ACHN (cell line): ENCODE data around the gene LMO2.

Experiments used
- DNase-seq: peaks from one replicate; pipeline ENCODE4 v3.0.0-alpha.2; 2015
- in situ Hi-C: cut with HindIII; loops from 2 replicates; pipeline ENCODE4 v1.10.0; 2017; ENCODE audit warnings: low sequenced_read_pairs, low pct_ligation_motif_present, low pct_unique_long_range_greater_than_20kb

The LMO2 gene

GRCh38 chr11:33895752-33896137, 3.9 kb upstream of the LMO2 start:
- in situ Hi-C loops: no loop called here
- no peak for DNase-seq

DNA sequence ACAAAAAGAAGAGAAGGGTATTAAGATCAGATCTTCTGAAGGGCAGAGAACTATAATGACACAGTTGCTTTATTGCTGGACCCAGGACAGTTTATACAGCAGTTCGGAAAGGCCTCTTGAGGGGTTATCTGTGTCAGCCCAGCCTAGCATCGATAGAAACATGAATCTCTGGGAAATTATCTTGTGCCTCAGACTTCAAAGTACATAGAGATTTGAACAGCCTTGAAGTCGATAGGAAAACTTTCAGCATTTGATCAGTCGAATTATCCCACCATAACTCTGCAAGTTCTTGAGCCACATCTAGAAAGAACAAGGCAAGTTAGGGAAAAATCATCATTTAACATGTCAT, 2.5 kb upstream of the LMO2 start:
- in situ Hi-C loops: no loop called here
- no peak for DNase-seq

DNA sequence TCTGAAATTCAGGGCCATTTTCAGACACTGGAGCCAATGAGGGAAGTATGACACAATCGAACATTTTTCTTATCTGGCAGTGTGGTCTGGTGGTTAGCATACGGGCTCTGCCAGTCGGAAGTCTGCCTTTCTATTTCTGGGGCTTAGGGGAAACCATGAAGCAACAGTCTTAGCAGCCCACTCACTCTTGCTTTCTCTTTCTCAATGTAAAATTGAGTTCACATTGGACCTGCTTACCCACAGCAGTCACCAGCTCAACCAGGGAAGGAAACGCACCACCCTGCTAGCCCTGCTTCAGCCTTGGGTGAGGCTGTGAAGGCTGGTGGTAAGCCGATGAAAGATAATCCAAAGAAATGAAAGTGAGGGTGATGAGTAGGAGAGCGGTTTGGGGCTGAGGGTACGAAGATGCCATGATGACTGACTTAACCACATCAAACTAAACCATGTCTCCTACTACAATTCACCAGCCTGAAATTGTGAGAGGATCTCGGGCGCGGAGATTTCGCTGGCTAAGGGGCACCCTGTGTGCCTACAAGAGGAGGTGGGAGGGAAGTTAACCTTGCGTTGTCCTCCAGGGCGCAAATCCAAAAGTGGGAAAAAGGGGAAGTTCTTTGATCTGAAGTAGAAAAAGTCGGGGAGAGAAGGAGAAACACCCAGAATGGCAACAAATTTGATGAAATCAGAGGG, 2.0 kb upstream of the LMO2 start:
- DNase-seq: no peak
- in situ Hi-C loops: no loop called here

- in situ Hi-C loops: no loop called here
- no peak for DNase-seq
These were observed 1.2 kb upstream of the LMO2 start for GRCh38 chr11:33892906-33893594.

DNA sequence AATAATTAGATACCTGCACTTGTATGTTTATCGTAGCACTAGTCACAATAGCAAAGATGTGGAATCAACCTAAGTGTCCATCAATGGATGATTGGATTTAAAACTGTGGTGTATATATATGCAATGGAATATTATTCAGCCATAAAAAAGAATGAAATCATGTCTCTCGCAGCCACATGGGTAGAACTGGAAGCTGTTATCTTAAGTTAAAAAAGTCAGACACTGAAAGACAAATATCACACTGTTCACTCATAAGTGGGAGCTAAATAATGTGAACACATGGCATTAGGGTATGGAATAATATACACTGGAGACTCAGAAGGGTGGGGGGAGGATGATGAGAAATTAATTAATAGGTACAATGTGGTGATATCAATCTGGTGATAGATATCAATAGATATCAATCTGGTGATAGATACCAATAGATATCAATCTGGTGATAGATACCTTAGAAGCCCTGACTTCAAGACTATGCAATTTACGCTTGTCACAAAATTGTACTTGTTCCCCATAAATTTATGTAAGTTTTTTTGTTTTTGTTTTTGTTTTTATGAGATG, 2.0 kb downstream of the LMO2 start:
- no peak for DNase-seq
- in situ Hi-C loops: no loop called here

DNA sequence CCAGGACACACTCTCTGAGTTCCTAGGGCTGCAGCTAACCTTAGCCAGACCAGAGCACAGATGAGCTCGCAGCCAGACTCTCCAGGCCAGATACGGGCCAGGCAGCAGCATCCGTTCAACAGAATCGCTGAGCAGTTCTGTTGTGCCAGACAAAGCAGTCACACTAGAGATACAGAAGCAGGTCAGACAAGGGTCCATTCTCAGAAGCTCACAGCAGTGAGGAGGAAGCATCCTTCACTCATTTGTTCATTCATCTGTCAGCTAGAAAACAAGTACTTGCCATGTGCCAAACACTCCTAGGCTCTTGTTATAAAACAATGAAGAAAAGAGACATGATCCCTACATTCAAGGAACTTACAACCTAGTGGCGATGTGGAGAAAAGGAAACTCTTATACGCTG, 2.6 kb downstream of the LMO2 start:
- DNase-seq: no peak
- in situ Hi-C loops: no loop called here

DNA sequence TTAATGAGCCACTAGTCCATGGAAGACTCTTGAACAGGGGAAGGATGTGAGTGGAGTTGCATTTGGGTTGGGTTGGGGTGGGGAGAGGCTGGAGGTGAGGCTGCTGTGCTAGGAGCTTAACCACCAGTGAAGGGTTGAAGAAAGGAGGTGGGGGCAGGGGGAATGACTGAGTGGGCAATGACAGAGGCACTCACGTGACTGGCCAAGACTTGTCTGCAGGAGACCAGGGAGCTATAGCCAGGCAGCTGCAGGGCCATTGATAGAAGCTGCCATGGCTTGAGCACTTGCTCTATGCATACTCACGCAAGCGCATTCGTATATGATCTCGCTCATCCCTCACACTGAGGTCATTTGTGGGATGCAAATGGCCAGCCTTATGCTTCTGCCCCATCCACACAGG, 4.0 kb downstream of the LMO2 start:
- in situ Hi-C loops: no loop called here
- no peak for DNase-seq

DNA sequence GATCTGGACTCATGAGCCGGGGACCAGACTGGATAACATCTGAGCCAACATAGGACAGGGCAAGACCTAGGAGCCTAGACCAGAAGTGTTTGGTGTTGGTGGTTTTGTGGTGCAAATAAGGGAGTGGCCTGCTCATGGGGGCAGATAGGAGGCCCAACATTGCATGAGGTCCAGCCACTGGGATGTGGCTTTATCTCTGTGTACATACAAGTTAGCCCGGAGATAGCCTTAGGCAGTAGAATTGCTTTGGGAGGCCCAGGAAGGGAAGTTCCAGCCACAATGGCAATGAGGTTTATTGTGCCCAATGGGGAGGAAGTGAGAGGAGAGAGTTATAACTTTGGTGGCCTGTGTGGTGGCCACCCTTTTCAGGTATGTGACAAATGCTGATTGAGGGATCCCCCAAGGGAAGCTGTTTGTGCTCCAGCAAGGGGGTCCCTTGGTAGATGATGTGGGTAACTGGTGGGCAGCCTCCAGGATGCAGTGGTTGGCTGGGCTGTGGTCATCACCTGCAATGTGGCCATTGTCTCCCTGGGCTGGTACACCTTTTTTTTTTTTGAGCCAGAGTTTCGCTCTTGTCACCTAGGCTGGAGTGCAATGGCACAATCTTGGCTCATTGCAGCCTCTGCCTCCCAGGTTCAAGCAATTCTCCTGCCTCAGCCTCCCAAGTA, 6.4 kb downstream of the LMO2 start:
- no peak for DNase-seq
- in situ Hi-C loops: no loop called here

GRCh38 chr11:33884601-33885000, 7.3 kb downstream of the LMO2 start:
- in situ Hi-C loops: no loop called here
- no peak for DNase-seq

- in situ Hi-C loops: no loop called here
- no peak for DNase-seq
These were observed 7.8 kb downstream of the LMO2 start for GRCh38 chr11:33884035-33884434.

DNA sequence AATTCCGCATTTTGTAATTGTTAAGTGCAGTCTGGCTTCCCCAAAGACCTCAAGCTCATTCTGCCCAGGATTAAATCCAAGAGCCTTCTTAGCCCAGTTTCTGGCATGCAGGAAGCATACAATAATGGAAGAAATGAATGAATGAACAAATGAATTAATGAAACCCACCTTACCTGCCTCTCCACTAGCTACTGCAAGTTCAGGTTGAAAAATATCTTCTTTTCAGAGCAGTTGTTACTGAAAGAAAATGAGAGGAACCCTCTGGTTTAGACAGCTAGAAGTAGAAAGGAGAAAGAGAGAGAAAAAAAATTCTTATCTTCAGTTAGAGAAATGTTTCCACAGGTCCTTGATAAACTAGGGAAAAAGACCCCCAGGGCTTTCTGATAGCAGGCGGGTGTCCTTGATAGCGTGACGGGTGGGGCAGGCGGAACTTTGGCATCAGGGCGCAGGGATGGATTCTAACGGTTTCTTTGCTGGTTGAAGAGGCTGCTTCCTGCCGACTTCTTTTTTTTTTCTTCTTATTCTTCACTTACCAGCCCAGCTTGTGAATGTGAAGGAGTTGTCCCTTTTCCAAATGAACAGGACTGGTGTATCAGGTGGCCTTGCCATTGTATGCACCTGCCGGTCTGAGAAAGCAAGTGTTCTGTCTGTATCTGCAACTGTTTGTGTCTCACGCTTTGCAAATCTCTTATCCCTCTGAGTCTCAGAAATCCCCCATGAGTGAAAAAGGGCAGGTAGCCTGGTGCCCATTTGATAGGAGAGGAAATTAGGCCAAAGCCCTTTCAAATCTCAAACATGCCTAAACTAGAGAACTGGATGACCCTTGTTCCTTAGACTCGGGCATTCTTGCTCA, 10.0 kb downstream of the LMO2 start:
- DNase-seq: no peak
- in situ Hi-C loops: no loop called here

DNA sequence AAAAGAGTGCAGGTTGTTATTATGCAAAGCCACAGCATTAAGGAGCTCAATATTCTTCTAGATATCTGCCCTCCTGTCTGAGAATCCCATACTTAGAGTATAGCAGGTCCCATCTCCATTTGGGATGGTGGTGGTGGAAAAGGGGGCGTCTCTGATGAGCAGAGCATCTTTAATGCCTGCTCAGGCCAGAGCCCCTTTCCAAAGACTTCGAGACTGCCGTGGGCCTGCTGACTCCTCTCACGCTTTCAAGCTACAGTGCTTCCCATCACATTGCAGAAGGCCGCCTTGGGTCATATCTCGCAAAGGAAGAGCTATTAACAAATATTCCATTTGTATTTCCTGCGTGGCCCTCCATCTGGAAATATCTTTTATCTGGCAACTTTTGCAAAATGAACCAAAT, 10.9 kb downstream of the LMO2 start:
- in situ Hi-C loops: no loop called here

DNA sequence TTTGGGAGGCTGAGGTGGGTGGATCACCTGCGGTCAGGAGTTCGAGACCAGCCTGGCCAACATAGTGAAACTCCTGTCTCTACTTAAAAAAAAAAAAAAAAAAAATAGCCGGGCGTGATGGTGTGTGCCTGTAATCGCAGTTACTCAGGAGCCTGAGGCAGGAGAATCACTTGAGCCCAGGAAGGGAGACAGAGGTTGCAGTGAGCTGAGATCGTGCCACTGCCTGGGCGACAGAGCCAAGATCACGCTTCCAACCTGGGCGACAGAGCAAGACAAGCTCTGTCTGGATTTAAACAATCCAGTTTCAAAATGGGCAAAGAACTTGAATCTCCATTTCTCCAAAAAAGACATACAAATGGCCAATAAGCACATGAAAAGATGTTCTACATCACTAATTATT, 12.5 kb downstream of the LMO2 start:
- DNase-seq: no peak
- in situ Hi-C loops: no loop called here

More for the DNA sequence above, 10.9 kb downstream of the LMO2 start:
- no peak for DNase-seq

- in situ Hi-C loops: no loop called here
- no peak for DNase-seq
These were observed 14.8 kb downstream of the LMO2 start for GRCh38 chr11:33877038-33877437.

DNA sequence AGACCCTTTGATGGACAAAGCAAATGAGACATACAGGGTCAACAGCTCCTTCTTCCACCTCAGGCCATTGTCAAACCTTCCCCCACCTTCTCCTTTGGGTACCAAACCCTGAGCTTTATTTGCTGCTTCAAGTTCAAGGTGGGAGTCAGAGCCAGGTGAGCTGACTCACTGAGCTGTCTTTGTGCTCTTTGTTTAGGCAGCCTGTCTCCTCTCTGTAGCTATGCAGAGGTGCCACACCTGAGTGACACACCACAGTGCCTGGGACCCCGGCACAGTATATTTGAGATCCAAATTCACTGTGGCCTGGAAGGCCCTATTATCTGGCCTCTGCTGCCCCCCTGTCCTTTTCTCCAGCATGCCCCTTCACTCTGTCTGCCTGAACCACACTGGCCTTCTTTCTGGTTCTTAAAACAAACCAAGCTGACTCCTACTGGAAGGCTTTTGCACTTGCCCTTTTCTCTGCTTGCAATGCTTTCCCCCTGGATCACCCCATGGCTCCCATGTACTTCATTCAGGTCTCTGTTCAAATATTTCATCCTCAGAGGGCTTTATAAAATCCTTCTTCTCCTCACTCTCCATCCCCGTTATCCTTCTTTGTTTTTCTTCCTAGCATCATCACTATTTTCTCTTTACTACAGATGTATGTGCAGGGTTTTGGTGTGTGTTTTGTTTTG, 16.1 kb downstream of the LMO2 start:
- in situ Hi-C loops: no loop called here
- DNase-seq: no peak

DNA sequence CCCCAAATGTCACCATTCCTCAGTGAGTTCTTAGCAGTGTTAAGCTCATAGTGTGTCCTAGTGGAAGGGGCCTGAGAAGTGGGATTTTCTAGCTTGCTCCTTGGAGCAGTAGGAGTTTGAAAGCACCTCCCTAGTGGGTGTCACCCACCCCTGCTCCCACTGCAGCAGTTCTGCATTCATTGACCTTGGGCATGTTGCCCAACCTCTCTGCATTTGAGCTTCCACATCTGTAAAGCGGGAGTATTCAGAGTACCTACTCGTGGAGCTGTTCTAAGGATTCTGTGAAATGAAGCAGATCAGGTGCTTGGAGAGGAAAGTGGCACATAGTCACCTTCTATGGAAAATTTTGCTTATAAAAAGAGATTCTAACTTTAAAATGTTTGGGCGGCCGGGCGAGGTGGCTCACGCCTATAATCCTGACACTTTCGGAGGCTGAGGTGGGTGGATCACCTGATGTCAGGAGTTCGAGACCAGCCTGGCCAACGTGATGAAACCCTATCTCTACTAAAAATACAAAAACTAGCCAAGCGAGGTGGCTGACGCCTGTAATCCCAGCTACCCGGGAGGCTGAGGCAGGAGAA, 16.9 kb downstream of the LMO2 start:
- DNase-seq: no peak
- in situ Hi-C loops: no loop called here

GRCh38 chr11:33874433-33874832, 17.4 kb downstream of the LMO2 start:
- DNase-seq: no peak
- in situ Hi-C loops: no loop called here
